GM19452 (cell line): ENCODE measurements around the gene LRRC74B.
"Not testable (repeated sequence)": the region's sequence is repeated elsewhere in the genome, so short reads cannot be mapped to it uniquely, and the experiment has no call there.

Experiments used
- ATAC-seq: cut with Tn5 transposase; IDR thresholded peaks from one replicate; pipeline ENCODE4 v1.9.1; 2021; ENCODE audit not compliant: unreplicated experiment

Gene LRRC74B

DNA sequence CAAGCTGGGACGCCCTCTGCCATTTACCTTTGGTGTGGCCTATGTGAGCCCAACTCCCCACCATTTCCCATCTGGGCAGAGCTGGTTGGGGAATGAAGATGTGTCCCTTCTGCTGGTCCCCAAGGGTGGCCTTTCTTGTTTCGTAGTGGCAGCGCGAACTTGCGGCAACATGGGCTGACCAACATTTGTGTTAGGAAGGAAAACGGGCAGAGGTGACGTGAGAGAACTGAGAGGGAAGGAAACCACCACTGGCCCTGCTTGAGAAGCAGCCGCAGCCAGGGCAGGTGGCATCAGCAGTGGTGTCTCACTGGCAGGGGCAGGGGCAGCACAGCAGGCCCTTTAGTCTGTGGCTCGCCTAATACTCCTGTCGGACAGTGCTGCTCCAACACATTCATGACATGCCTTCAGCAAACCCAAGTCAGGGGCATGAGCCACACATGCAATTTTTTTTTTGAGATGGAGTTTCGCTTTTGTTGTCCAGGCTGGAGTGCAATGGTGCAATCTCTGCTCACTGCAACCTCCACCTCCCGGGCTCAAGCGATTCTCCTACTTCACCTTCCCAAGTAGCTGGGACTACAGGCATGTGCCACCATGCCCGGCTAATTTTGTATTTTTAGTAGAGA, 29.9 kb downstream of the LRRC74B start:
- no peak for ATAC-seq

DNA sequence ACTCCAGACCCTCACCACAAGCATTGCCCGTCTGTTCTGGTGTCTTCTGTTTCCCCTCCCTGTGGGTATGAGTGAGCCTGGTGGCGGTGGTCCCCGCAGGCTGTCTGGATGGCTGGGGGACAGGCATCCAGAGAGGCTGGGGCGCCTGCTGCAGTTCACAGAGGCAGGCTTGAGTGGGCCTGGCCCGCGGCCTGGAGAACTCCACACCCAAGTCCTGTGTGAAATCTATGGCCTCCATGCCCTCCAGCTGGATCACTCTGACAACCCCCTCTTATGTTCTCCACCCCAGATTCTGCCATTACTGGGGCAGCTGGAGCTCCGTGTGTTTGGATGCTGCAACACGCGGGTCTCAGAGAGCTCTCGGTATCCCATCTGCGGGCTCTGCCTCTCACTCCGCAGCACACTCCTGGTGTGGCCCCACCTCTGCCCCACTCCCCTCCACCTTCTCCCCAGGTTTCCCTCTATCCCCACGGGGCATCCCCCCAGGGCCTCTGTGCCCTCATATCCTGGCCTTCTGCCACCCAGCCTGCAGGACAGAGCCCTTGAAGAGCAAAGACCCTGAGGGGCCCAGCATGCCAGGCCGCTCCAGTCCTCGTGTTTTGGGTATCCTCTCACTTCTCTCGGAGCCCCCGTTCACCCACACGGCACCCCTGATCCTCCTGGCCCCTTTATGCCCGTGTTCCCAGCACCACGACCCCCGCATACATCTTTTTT, 31.3 kb downstream of the LRRC74B start:
- no peak for ATAC-seq

DNA sequence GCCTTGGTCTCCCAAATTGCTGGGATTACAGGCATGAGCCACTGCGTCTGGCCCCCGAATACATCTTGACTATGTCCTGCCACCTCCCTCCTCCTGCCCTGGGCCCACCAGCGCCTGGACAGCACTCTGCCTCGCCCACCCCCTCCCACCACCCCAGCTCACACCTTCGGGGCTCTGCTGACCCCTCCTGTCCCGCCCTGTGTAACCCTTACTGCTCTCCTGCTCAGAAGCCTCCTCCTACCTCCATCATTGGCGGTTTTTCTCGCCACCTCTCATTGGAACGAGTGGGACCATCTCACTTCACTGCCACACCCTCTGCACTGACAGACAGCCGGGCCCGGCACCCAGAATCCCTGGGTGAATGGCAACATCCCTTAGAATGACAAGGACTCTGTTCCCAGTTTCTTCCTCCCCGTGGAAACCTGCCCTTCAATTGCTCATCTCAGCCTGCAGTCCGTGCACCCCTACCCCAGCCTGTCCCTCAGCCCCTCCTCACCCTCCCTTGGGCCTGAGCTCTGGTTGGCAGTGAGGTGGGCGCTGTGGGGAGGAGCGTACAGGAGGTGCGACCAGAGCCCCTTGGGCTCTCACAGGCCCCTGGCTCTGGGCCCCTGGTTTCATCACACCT, 32.2 kb downstream of the LRRC74B start:
- ATAC-seq = no peak

GRCh38 chr22:21078916-21079315, 33.2 kb downstream of the LRRC74B start:
- ATAC-seq = no peak

- ATAC-seq = no peak
Observed at GRCh38 chr22:21079493-21079892, 33.7 kb downstream of the LRRC74B start.

GRCh38 chr22:21080435-21081137, 34.8 kb downstream of the LRRC74B start:
- no peak for ATAC-seq

DNA sequence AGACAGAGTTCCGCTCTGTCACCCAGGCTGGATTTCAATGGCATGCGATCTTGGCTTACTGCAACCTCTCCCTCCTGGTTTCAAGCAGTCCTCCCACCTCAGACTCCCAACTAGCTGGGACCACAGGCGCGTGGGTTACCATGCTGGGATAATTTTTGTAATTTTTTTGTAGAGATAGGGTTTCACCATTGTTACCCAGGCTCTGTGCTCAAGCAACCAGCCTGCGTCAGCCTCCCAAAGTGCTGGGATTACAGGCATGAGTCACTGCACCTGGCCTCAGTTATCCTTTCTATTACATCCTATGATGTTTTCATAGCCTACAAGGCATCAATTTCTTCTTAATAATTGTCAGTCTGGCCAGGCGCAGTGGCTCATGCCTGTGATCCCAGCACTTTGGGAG, 36.5 kb downstream of the LRRC74B start:
- no peak for ATAC-seq

GRCh38 chr22:21087119-21087518, 41.4 kb downstream of the LRRC74B start:
- ATAC-seq = no peak

DNA sequence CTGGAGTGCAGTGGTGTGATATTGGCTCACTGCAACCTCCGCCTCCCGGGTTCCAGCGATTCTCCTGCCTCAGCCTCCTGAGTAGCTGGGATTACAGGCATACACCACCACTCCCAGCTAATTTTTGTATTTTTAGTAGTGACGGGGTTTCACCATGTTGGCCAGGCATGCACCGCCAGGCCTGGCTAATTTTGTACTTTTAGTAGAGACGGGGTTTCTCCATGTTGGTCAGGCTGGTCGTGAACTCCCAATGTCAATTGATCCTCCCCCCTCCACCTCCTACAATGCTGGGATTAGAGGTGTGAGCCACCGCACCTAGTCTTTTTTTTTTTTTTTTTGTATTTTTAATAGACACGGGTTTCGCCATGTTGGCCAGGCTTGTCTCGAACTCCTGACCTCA, 42.2 kb downstream of the LRRC74B start:
- ATAC-seq = not testable (repeated sequence)

DNA sequence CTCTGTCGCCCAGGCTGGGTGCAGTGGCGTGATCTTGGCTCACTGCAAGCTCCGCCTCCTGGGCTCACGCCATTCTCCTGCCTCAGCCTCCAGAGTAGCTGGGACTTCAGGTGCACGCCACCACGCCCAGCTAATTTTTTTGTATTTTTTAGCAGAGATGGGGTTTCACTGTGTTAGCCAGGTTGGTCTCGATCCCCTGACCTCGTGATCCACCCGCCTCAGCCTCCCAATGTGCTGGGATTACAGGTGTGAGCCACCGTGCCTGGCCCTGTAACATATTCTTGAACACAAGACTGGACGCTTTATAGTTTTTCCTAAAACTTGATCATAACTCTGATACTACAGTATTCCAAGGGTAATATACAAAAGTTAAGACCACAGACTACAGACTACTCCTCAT, 45.5 kb downstream of the LRRC74B start:
- not testable (repeated sequence) for ATAC-seq

DNA sequence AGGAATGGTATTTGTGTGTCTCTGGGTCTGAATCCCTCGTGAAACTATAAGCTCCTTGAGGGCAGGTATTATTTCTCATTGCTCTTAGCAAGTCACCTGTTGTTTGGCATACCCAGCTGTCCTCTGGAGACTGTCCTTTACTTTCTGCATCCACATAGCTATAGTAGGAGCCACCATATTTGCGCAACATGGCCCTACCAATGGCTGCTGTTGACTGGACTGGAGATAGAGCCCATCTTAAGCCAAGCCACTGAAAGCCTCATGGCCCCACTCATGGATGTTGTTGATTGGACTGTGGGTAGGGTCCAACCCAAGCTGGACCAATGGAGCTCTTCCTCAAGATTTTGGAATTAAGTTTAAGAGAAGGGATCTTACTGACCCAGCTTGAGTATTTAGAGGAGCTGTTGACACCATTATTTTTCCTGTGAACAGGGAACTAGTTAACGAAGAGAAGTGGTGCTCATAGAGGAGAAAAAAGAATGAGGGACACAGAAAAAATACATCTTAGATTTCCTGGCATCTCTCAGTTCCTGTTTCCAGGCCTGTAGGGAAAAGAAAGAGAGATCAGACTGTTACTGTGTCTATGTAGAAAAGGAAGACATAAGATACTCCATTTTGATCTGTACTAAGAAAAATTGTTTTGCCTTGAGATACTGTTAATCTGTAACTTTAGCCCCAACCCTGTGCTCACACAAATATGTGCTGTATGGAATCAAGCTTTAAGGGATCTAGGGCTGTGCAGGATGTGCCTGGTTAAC, 47.2 kb downstream of the LRRC74B start:
- no peak for ATAC-seq

DNA sequence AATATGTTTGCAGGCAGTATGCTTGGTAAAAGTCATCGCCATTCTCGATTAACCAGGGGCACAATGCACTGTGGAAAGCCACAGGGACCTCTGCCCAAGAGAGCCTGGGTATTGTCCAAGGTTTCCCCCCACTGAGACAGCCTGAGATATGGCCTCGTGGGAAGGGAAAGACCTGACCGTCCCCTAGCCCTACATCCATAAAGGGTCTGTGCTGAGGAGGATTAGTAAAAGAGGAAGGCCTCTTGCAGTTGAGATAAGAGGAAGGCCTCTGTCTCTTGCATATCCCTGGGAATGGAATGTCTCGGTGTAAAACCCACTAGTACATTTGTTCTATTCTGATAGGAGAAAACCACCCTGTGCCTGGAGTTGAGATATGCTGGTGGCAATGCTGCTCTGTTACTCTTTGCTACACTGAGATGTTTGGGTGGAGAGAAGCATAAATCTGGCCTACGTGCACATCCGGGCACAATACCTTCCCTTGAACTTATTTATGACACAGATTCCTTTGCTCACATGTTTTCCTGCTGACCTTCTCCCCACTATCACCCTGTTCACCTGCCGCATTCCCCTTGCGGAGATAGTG, 47.9 kb downstream of the LRRC74B start:
- ATAC-seq = not testable (repeated sequence)

DNA sequence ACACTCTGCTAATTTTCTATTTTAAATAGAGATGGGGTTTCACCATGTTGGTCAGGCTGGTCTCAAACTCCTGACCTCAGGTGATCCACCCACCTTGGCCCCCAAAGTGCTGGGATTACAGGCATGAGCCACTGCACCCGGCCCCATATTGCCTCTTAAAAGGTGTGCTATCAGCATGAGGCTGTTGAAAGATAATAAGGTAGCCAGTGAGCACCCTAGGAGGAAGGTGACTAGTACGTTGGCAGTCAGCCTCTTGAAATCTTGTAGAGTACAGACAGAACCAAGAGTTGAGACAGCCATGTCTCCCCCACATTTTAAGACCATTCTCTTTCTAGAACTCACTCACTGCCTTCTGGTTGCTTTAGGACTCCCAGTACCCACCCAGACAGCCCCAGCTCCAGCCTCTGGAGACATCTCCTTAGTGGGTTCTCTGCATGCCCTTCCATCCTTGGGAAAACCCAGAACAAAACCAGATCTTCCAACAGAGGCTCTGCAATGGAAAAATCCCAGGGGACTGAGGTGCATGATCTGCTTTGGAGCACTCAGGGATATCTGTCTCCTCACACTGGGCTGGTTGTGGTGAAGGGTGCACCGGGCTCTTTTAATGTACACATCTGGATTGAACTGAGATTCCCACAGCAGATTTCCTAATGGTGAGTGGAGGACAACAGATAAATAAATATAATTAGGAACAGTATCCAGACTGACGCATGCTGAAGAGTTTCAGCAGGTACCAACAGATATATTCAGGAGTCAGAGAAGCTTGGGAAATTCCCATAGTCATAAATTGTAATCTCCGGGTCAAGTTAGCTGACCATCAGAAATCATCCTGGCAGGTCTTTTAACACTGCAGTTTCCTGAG, 49.4 kb downstream of the LRRC74B start:
- no peak for ATAC-seq

- no peak for ATAC-seq
Observed at GRCh38 chr22:21095773-21096107, 50.0 kb downstream of the LRRC74B start.

DNA sequence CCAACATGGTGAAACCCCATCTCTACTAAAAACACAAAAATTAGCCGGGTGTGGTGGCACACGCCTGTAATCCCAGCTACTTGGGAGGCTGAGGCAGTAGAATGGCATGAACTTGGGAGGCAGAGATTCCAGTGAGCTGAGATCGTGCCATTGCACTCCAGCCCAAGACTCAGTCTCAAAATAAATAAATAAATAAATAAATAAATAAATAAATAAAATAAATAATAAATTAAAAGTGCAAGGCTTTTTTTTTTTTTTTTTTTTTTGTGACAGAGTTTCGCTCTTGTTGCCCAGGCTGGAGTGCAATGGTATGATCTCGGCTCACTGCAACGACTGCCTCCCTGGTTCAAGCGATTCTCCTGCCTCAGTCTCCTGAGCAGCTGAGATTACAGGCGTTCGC, 51.1 kb downstream of the LRRC74B start:
- not testable (repeated sequence) for ATAC-seq

DNA sequence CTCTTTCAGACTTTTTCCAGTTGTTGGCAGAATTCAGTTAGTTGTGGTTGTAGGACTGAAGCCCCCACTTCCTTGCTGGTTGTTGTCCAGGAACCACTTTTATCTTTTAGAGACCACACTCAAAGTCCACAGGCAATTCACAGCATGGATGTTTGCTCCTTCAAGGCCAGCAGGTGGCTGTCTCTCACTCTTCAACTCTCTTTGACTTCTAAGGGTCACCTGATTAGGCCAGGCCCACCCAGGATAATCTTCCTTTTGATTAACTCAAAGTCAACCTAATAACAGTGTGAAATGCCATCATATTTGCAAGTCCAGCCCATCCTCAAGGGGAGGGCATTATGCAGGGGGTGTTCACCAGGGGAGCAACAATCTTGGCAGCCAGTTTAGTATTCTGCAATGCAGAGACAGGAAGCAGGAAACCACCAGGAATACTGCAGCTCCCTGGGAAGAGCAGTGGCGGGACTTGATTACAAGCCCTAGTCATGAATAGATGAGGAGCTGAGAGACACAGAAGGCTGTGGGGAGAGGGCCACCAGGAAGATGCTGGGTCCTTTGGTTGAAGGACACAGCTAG, 52.4 kb downstream of the LRRC74B start:
- no peak for ATAC-seq

GRCh38 chr22:21099578-21099977, 53.8 kb downstream of the LRRC74B start:
- ATAC-seq = no peak

DNA sequence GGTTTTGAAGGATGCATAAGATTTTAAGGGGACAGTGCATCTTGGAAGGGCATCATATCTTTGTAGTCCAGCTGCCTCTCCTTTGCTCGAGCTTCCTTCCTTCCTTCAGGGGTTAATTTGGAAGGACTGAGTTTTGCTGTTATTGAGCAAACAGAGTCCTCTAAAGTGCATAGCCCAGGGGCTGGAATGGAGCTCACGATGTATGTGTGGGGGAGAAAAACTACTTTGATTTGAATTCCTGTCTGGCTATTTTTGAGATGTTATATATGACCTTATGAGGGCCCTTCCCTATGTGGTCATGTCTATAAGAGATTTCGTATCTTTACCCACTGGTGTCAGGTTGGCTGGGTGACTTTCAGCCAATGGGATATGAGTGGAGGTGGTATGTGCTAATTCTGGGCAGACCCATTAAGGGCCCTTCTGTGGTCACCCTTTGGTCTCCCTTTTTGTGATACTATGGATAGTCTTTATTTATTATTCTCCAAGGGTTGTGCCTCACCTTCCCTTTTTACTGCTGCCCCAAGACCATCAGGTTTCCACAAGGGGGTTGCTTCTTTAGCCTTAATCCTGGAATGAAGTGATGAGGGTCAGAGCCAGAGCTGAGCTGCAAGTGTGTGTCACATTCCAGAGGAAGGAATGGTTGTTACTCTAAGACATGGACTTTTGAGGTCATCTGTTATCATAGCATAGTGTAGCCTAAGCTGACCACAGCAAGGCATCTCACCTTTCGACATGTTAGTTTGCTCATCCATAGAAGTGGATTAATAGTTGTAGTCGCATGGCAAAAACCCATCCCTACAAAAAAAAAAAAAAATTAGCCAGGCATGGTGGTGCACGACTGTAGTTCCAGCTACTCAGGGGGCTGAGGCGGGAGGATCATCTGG, 54.6 kb downstream of the LRRC74B start:
- ATAC-seq = no peak
